GM13977 (cell line): ENCODE measurements around the gene LIMK2.
"Not testable (repeated sequence)": the region's sequence is repeated elsewhere in the genome, so short reads cannot be mapped to it uniquely, and the experiment has no call there.

Experiments
- DNase-seq: peaks from one replicate; pipeline ENCODE4 v3.0.0; 2012; ENCODE audit warnings: low spot score
- in situ Hi-C: fragments of 300-500 bp; cut with MboI; formaldehyde crosslinking; loops from one replicate; pipeline ENCODE4 v1.12.0; 2022; ENCODE audit warnings: low sequenced_read_pairs, low pct_unique_long_range_greater_than_20kb, mixed read lengths, inconsistent platforms; ENCODE audit not compliant: unreplicated experiment
- TF ChIP-seq, protein P1 (sequence below): IDR thresholded peaks from 2 replicates; pipeline ENCODE4 v1.5.1; 2012; ENCODE audit warnings: mild to moderate bottlenecking, control low read depth; ENCODE audit not compliant: insufficient read depth; ENCODE audit errors: extremely low read depth, missing control alignments

Gene LIMK2

DNA sequence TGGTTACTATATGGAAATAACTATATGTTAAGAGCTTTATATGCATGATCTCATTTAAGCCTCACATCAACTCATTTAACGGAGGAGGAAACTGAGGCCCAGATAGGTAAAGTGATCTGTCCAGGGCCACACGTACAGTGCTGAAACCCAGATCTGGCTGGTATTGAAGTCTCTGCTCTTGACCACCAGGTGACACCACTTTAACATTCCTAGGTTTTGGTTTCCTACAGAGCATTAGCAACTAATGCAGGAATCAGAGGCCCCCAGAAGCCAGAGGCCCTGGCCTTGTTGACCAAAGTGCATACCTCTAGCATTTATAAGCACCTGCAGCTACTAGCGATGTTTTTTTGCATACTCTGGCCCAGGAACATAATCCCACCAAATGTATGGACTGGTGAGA lies 12.9 kb upstream of the LIMK2 start:
- TF ChIP-seq, protein P1, sequence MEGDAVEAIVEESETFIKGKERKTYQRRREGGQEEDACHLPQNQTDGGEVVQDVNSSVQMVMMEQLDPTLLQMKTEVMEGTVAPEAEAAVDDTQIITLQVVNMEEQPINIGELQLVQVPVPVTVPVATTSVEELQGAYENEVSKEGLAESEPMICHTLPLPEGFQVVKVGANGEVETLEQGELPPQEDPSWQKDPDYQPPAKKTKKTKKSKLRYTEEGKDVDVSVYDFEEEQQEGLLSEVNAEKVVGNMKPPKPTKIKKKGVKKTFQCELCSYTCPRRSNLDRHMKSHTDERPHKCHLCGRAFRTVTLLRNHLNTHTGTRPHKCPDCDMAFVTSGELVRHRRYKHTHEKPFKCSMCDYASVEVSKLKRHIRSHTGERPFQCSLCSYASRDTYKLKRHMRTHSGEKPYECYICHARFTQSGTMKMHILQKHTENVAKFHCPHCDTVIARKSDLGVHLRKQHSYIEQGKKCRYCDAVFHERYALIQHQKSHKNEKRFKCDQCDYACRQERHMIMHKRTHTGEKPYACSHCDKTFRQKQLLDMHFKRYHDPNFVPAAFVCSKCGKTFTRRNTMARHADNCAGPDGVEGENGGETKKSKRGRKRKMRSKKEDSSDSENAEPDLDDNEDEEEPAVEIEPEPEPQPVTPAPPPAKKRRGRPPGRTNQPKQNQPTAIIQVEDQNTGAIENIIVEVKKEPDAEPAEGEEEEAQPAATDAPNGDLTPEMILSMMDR, result no peak
- in situ Hi-C loops, result no loop called here

DNA sequence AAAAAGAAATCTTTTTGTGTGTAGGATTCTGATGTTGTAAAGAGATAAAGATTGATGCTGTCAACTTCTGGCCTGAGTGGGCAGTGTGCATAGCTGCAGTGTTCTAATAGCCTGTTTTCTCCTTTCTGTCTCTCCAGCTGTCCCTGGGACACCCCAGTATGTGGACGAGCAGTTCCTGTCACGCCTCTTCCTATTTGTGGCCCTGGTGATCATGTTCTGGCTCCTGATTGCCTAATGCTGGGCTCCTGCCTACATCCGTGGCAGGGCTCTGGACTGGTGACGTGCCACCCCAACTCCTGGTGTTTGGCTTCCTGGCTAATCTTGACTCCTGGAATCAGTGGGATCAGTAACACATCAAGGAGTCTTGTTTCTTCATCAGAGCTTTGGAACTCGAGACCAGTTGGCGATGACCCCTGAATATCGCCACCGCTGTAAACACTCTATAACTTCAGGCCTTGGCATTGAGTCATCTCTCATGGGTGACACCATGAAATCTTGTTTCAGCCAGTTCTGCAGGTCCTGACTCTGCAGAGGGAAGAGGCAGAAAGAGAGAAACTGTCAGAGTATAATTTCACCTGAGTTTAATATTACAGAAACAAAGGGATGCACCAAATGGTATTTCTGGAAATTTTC lies 7.6 kb upstream of the LIMK2 start:
- DNase-seq, in situ Hi-C loops: not testable (repeated sequence)

More for the DNA sequence above, 12.9 kb upstream of the LIMK2 start:
- no peak for DNase-seq

DNA sequence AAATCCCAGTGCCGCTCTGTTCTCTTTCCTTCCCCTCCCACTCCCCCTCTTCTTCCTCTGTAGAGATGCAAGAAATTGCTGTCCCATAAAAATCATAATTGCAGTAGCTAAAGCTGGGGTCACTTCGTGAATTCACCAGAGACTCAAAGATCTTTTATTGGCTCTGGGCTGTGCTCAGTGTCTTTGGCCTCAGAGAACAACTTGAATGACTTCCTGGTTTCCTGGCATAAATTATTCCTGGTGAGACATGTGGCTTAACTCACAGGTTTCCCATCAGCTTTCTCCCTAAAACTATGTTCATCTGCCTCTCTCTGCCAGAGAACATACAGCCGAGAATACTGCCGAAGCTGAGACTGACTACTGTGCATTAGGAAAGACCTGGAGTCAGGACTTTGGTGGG lies 7.0 kb upstream of the LIMK2 start:
- DNase-seq, in situ Hi-C loops: not testable (repeated sequence)

DNA sequence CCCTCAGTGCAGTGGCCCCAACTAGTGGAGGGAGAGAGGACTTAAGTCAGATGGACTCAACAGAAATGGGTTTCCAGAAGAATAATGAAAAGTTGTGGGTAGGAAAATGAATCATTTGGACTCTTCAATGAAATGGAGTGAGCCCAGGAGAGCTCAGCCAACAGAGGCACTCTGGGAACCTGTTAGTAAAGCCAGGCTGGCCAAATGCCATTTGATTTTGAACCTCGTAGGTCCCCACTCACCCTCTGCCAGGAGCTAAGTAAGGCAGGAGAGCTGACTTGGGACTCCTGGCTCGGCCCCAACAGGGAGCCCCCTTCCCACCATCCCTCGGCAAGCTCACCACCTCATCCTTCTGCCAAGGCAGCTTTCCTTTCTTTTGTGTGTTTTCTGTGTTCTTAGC lies 5.6 kb upstream of the LIMK2 start:
- DNase-seq, in situ Hi-C loops: not testable (repeated sequence)

DNA sequence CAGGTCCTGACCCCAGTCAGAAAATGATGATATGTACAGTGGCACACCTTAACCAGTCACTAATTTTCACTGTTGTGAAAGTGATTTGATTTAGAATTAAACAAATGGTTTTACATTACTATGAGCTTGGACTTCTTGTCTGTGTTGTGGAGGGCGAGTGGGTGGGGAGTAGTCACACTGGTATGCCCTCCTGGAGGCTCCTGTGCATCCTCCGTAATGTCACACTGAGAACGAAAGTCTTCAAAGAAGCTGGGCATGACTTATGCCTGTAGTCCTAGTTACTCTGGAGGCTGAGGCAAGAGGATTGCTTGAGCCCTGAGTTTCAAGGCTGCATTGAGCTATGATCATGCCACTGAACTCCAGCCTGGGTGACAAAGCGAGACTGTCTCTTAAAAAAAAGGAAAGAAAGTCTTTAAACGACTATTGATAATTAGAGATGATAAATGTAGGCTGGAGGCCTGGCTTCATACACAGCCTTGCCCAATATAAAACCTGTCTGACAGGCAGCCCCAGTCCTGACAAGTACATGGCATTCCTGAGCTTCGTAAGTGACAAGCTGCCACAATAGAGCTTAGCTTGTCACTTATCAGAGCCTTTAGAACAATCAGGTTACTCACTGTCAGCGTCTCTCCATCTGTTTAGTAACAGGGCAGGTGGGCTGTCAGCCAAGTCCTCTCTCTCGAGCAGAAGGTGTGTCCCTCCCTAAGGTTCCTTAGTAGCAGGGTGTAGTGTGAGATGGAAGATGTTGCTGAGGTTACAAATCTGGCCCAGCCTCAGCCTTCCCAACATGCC lies 5.0 kb upstream of the LIMK2 start:
- TF ChIP-seq, protein P1, result no peak
- in situ Hi-C loops, result no loop called here
- DNase-seq, result no peak

DNA sequence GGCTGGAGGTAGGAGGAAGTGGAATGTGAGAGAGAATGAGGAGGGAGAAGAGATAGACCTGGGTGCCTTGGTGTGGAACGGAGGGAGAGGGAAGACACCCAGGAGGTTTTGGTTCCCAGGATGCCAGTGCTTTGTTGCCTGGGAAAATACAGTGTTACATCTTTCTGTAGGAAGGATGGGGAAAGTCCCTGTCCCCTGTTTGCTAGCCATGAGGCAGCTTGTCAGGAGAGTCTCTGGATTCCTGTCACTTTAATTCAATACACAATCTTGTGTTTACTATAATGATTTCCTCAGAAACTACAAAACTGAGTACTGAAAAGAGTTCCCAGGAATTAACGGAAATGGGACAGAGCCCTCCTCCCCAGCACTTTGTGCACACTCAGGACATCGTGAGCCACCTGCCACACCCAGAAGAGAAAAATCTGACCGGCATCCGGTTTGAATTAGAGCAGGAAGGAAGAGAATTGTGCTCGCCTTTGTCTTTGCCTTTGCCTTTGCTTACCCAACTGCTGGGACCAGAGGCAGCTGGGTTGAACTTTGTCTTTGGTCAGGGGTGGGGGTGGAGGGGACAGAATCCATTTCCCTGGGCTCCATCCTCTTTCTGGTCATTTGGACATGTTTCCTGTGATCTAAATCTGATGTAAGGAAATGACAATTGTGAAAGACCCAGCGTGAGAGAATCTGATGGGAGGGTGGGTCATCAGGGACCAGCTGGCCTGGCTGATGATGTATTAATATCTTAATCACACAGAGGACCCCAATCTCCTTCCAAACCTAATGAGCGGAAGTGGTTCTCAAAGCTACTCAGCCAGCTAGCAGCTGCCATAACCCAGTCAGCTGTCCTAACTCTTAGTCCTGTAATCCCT lies 1.3 kb upstream of the LIMK2 start:
- TF ChIP-seq, protein P1, result no peak
- in situ Hi-C loops, result no loop called here
- DNase-seq, result no peak

DNA sequence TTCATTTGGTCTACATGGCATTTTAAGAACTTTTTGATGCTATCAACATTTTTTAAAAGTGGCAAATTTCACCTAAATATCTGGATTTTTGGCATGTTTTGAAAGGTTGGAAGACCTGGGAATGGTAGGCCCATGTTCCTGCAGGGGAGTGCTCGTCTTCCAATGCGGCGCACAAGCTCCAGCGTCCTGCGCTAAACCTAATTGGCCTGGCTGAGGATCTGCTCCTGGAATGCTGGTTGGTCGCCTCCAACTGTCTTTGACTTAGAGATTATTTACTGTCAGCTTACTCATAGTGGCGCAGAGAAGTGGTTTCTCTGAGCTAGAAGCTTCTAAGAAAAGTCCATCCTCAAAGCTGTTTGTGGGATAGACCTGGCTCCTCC lies 626 bp upstream of the LIMK2 start:
- in situ Hi-C loops, result no loop called here
- no peak for DNase-seq
- TF ChIP-seq, protein P1, result no peak
